GM11168 (cell line): ENCODE measurements around the gene VPS41.

ENCODE experiments used
- in situ Hi-C: fragments of 300-500 bp; cut with MboI; formaldehyde crosslinking; loops from one replicate; pipeline ENCODE4 v1.12.0; 2022; ENCODE audit warnings: low sequenced_read_pairs; ENCODE audit not compliant: unreplicated experiment

VPS41 gene

GRCh38 chr7:38909870-38910269 lies 879 bp upstream of the VPS41 start:
- in situ Hi-C loops: no loop called here

- in situ Hi-C loops: no loop called here
Measured at GRCh38 chr7:38907766-38908165, 1.2 kb downstream of the VPS41 start.

GRCh38 chr7:38907066-38907465 lies 1.9 kb downstream of the VPS41 start:
- in situ Hi-C loops: no loop called here

GRCh38 chr7:38905056-38905759 lies 3.8 kb downstream of the VPS41 start:
- in situ Hi-C loops: no loop called here

- in situ Hi-C loops: no loop called here
Measured at GRCh38 chr7:38903057-38903456, 5.9 kb downstream of the VPS41 start.

GRCh38 chr7:38902449-38902848 lies 6.5 kb downstream of the VPS41 start:
- in situ Hi-C loops: no loop called here

- in situ Hi-C loops: no loop called here
Measured at GRCh38 chr7:38893061-38893460, 15.9 kb downstream of the VPS41 start.

GRCh38 chr7:38890597-38890996 lies 18.4 kb downstream of the VPS41 start:
- in situ Hi-C loops: no loop called here

GRCh38 chr7:38889872-38890432 lies 19.0 kb downstream of the VPS41 start:
- in situ Hi-C loops: no loop called here

- in situ Hi-C loops: no loop called here
Measured at GRCh38 chr7:38889079-38889478, 19.9 kb downstream of the VPS41 start.

GRCh38 chr7:38886265-38886664 lies 22.7 kb downstream of the VPS41 start:
- in situ Hi-C loops: no loop called here

- in situ Hi-C loops: no loop called here
Measured at GRCh38 chr7:38883706-38884105, 25.3 kb downstream of the VPS41 start.

GRCh38 chr7:38881947-38882684 lies 26.9 kb downstream of the VPS41 start:
- in situ Hi-C loops: no loop called here

GRCh38 chr7:38881015-38881414 lies 28.0 kb downstream of the VPS41 start:
- in situ Hi-C loops: no loop called here

GRCh38 chr7:38880454-38880853 lies 28.5 kb downstream of the VPS41 start:
- in situ Hi-C loops: no loop called here

- in situ Hi-C loops: no loop called here
Measured at GRCh38 chr7:38880035-38880434, 29.0 kb downstream of the VPS41 start.

- in situ Hi-C loops: no loop called here
Measured at GRCh38 chr7:38878694-38879457, 30.1 kb downstream of the VPS41 start.

GRCh38 chr7:38873433-38873832 lies 35.6 kb downstream of the VPS41 start:
- in situ Hi-C loops: no loop called here

GRCh38 chr7:38872202-38872601 lies 36.8 kb downstream of the VPS41 start:
- in situ Hi-C loops: no loop called here

- in situ Hi-C loops: no loop called here
Measured at GRCh38 chr7:38870147-38870546, 38.8 kb downstream of the VPS41 start.
